ENCODE data around the gene PALLD. TPM values are rescaled to one million over a fixed set of nuclear protein-coding genes. Genes with fewer than 3 reads are reported as not detected.

The PALLD gene
- polyA plus RNA-seq, 1 donor from 2014 or later, result 20.5 TPM

- Histone ChIP-seq H3K4me2 (ENCODE audit: low read length) (no peak overlapping the region), H3K9ac (ENCODE audit: low read length) (no peak overlapping the region), H3F3A (ENCODE audit: insufficient read depth, low read length, poor library complexity, severe bottlenecking) (no peaks in the 10 kb centered on the region), H3K36me3 (ENCODE audit: insufficient read depth, low read length) (peaks cover 5% of the 10 kb centered on the region), H3K4me3 (ENCODE audit: low read length) (no peak overlapping the region), H3K27ac (ENCODE audit: low read length) (no peak overlapping the region), H2AFZ (ENCODE audit: low read depth, low read length) (no peak overlapping the region), H3K9me3 (ENCODE audit: low read length) (no peaks in the 10 kb centered on the region), H4K20me1 (ENCODE audit: insufficient read depth) (no peaks in the 10 kb centered on the region), H3K9me2 (ENCODE audit: insufficient read depth, low read length) (no peaks in the 10 kb centered on the region), H3K27me3 (ENCODE audit: insufficient read depth, low read depth, low read length) (no peaks in the 10 kb centered on the region), H3K79me2 (replicated peaks; ENCODE audit: insufficient read depth, low read length) (no peaks in the 10 kb centered on the region)
- no peak for TF ChIP-seq RAD21 (conservative IDR thresholded peaks at IDR 0.05)
- TF ChIP-seq EZH2 (IDR thresholded peaks at IDR 0.05; ENCODE audit: borderline replicate concordance, insufficient read depth, low read length, poor library complexity, severe bottlenecking), result no peak
- no peak for TF ChIP-seq REST (IDR thresholded peaks at IDR 0.05; ENCODE audit: borderline replicate concordance)
- TF ChIP-seq CTCF (IDR thresholded peaks at IDR 0.05; ENCODE audit: poor library complexity, severe bottlenecking), result no peak
- TF ChIP-seq TAF1 (IDR thresholded peaks at IDR 0.05; ENCODE audit: low read depth), result no peak
- no peak for TF ChIP-seq POLR2AphosphoS5 (IDR thresholded peaks at IDR 0.05)
- TF ChIP-seq MXI1 (conservative IDR thresholded peaks at IDR 0.05; ENCODE audit: poor library complexity, severe bottlenecking), result no peak
- no peak for TF ChIP-seq SMC3 (conservative IDR thresholded peaks at IDR 0.05; ENCODE audit: poor library complexity)
- no peak for TF ChIP-seq EP300 (conservative IDR thresholded peaks at IDR 0.05; ENCODE audit: poor library complexity, severe bottlenecking)
Observed at GRCh38 chr4:168892475-168892874, 395.6 kb downstream of the PALLD start.

- H3K9me2 ChIP-seq (ENCODE audit: insufficient read depth, low read length), result no peaks in the 10 kb centered on the region
- no peak overlapping the region for H3K4me3 ChIP-seq (ENCODE audit: low read length)
- TF ChIP-seq CTCF (IDR thresholded peaks at IDR 0.05; ENCODE audit: poor library complexity, severe bottlenecking) (no peak), MXI1 (conservative IDR thresholded peaks at IDR 0.05; ENCODE audit: poor library complexity, severe bottlenecking) (no peak), EP300 (conservative IDR thresholded peaks at IDR 0.05; ENCODE audit: poor library complexity, severe bottlenecking) (no peak), RAD21 (conservative IDR thresholded peaks at IDR 0.05) (no peak), EZH2 (IDR thresholded peaks at IDR 0.05; ENCODE audit: borderline replicate concordance, insufficient read depth, low read length, poor library complexity, severe bottlenecking) (no peak), SMC3 (conservative IDR thresholded peaks at IDR 0.05; ENCODE audit: poor library complexity) (no peak), POLR2AphosphoS5 (IDR thresholded peaks at IDR 0.05) (no peak), REST (IDR thresholded peaks at IDR 0.05; ENCODE audit: borderline replicate concordance) (no peak), TAF1 (IDR thresholded peaks at IDR 0.05; ENCODE audit: low read depth) (no peak)
- no peaks in the 10 kb centered on the region for H3K27me3 ChIP-seq (ENCODE audit: insufficient read depth, low read depth, low read length)
- H3F3A ChIP-seq (ENCODE audit: insufficient read depth, low read length, poor library complexity, severe bottlenecking), result no peaks in the 10 kb centered on the region
- no peaks in the 10 kb centered on the region for H3K9me3 ChIP-seq (ENCODE audit: low read length)
- H4K20me1 ChIP-seq (ENCODE audit: insufficient read depth), result no peaks in the 10 kb centered on the region
- no peak overlapping the region for H2AFZ ChIP-seq (ENCODE audit: low read depth, low read length)
- H3K79me2 ChIP-seq (replicated peaks; ENCODE audit: insufficient read depth, low read length), result no peaks in the 10 kb centered on the region
- peaks cover 7% of the 10 kb centered on the region for H3K36me3 ChIP-seq (ENCODE audit: insufficient read depth, low read length)
- H3K9ac ChIP-seq (ENCODE audit: low read length), result no peak overlapping the region
- no peak overlapping the region for H3K27ac ChIP-seq (ENCODE audit: low read length)
- no peak overlapping the region for H3K4me2 ChIP-seq (ENCODE audit: low read length)
Observed at GRCh38 chr4:168893205-168893604, 396.4 kb downstream of the PALLD start.
